Nephron progenitor cell (in vitro differentiated cells): ENCODE data around the gene AFTPH.

ENCODE experiments used
- DNase-seq: peaks from one replicate; pipeline ENCODE4 v3.0.0; 2021
- H3K27ac Mint-ChIP-seq: 2 replicates; pipeline ENCODE4 v1.8.0; 2021; ENCODE audit warnings: mild to moderate bottlenecking, moderate library complexity, mixed read lengths
- H3K27me3 Mint-ChIP-seq: 2 replicates; pipeline ENCODE4 v1.8.0; 2021; ENCODE audit warnings: mild to moderate bottlenecking, low read depth, mixed read lengths; ENCODE audit not compliant: poor library complexity
- H3K36me3 Mint-ChIP-seq: 2 replicates; pipeline ENCODE4 v1.8.0; 2021; ENCODE audit warnings: low read depth, mixed read lengths
- H3K4me1 Mint-ChIP-seq: 2 replicates; pipeline ENCODE4 v1.8.0; 2021; ENCODE audit warnings: mixed read lengths
- H3K4me3 Mint-ChIP-seq: 2 replicates; pipeline ENCODE4 v1.8.0; 2021; ENCODE audit warnings: mild to moderate bottlenecking, moderate library complexity, mixed read lengths
- H3K9me3 Mint-ChIP-seq: 2 replicates; pipeline ENCODE4 v1.8.0; 2021; ENCODE audit warnings: mild to moderate bottlenecking, moderate library complexity, mixed read lengths
- CTCF ChIP-seq: fragments of 200-600 bp; sonication (generic); IDR thresholded peaks from 2 replicates; pipeline ENCODE4 v1.5.0; 2021; ENCODE audit warnings: antibody characterized with exemption

AFTPH gene

GRCh38 chr2:64502860-64503259 is 21.3 kb upstream of the AFTPH start:
- DNase-seq = no peak
- H3K4me3 Mint-ChIP-seq = no peak overlapping the region
- H3K36me3 Mint-ChIP-seq = no peaks in the 10 kb centered on the region
- H3K27me3 Mint-ChIP-seq = peaks cover 15% of the 10 kb centered on the region
- H3K9me3 Mint-ChIP-seq = no peaks in the 10 kb centered on the region
- no peak overlapping the region for H3K27ac Mint-ChIP-seq
- H3K4me1 Mint-ChIP-seq = peaks cover 5% of the 10 kb centered on the region
- TF ChIP-seq CTCF = no peak

- H3K36me3 Mint-ChIP-seq = no peaks in the 10 kb centered on the region
- no peak overlapping the region for H3K27ac Mint-ChIP-seq
- H3K4me1 Mint-ChIP-seq = peaks cover under 1% of the 10 kb centered on the region
- no peak overlapping the region for H3K4me3 Mint-ChIP-seq
- H3K9me3 Mint-ChIP-seq = peaks cover 7% of the 10 kb centered on the region
- DNase-seq = no peak
- peaks cover 15% of the 10 kb centered on the region for H3K27me3 Mint-ChIP-seq
- TF ChIP-seq CTCF = no peak
These were observed 19.1 kb upstream of the AFTPH start for GRCh38 chr2:64504774-64505720.

GRCh38 chr2:64506686-64507085 is 17.4 kb upstream of the AFTPH start:
- Mint-ChIP-seq H3K9me3 (peaks cover 14% of the 10 kb centered on the region), H3K27ac (no peak overlapping the region)
- no peak for DNase-seq

GRCh38 chr2:64514008-64514407 is 10.1 kb upstream of the AFTPH start:
- peaks cover 25% of the 10 kb centered on the region for H3K9me3 Mint-ChIP-seq
- DNase-seq = no peak
- H3K36me3 Mint-ChIP-seq = peaks cover 5% of the 10 kb centered on the region
- no peaks in the 10 kb centered on the region for H3K4me1 Mint-ChIP-seq
- no peak overlapping the region for H3K27ac Mint-ChIP-seq
- no peak for TF ChIP-seq CTCF
- no peak overlapping the region for H3K4me3 Mint-ChIP-seq
- H3K27me3 Mint-ChIP-seq = peaks cover 22% of the 10 kb centered on the region

More at GRCh38 chr2:64506686-64507085, 17.4 kb upstream of the AFTPH start:
- no peak for TF ChIP-seq CTCF
- Mint-ChIP-seq H3K36me3 (no peaks in the 10 kb centered on the region), H3K4me1 (no peaks in the 10 kb centered on the region), H3K27me3 (peaks cover 15% of the 10 kb centered on the region), H3K4me3 (no peak overlapping the region)

- Mint-ChIP-seq H3K27ac (no peak overlapping the region), H3K9me3 (peaks cover 18% of the 10 kb centered on the region), H3K4me3 (no peak overlapping the region), H3K36me3 (peaks cover 5% of the 10 kb centered on the region), H3K4me1 (no peaks in the 10 kb centered on the region), H3K27me3 (peaks cover 25% of the 10 kb centered on the region)
- DNase-seq = no peak
- no peak for TF ChIP-seq CTCF
These were observed 9.0 kb upstream of the AFTPH start for GRCh38 chr2:64515086-64515485.
